Measurements from ENCODE around the gene TMEM245. TPM values are rescaled to one million over a fixed set of nuclear protein-coding genes. Genes with fewer than 3 reads are reported as not detected.
"Not testable (repeated sequence)": the region's sequence is repeated elsewhere in the genome, so short reads cannot be mapped to it uniquely, and the experiment has no call there.

TMEM245 gene
- total RNA-seq, 1 donor from 2014 or later = 36.9 TPM

DNA sequence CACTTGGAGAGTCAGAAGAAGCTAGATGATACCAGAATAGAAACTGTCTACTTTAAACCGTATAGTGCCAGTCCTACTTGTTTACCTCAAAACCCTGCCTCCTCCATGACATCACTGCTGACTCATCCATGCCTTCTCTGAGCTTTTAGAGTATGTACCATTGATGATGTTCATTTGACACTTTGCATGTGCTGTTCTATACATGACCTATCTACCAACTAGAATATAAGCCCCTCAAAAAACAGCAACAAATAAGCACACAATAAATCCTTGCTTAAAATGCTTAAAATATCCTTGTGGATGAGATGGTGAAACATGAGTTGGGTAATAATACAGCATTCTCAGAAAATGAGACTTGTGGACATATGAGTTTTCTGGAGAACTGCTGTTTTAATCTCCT lies 109.0 kb downstream of the TMEM245 start:
- peak; percentile 55 for DNase-seq (ENCODE audit: extremely low read depth, low read depth, low spot score)

DNA sequence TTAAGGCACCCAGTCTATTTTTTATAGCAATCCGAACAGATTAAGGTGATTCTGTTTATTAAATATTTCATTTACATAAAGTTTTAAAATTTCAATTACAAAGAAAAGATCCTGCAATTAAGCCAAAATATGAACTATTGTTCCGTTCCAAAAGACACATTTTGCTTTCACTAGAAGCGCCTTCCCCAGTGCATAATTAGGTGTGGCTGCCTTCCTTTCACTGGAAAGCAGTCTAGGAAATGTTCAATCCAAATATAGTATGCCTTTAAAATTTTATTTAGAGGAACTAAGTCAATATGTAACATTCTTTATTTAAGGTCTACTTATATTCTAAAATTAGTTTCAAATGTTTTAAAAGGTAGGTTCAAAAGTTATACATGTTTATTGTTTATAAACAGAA lies 114.1 kb downstream of the TMEM245 start:
- no peak for DNase-seq (ENCODE audit: extremely low read depth, low read depth, low spot score)

DNA sequence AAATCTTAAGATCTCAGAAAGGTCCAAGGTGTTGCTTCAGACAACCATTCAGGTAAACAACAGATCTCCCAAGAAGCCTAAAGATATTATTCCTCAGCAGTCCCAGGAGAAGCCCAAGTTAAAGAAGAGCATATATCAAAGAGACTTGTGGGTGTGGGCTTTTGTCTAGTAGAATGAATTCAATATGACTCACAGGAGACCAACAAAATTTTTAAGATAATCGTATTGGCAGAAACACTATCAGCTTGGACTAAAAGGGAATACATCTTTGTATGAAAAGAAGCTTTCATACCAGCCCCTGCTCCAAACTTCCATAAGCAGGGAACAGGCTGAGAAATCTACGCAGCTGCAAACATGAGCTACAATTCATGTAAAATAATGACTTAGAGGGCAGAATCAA lies 116.6 kb downstream of the TMEM245 start:
- DNase-seq (ENCODE audit: extremely low read depth, low read depth, low spot score) = no peak

DNA sequence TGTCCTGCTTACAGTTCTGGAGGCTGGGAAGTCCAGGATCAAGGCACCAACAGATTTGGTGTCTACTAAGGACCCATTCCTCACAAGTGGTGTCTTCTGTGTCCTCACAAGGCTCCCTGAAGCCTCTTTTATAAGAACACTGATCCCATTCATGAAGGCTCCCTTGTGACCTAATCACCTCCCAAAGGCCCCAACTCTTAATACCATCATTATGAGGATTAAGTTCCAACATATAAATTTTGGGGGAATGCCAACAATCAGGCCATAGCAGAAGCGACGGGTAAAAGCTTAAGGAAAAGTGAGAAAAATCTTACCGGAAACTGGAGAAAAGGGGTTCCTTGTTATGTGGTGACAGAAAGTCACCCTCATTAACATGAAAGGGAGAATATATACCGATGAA lies 117.6 kb downstream of the TMEM245 start:
- DNase-seq (ENCODE audit: extremely low read depth, low read depth, low spot score) = no peak

DNA sequence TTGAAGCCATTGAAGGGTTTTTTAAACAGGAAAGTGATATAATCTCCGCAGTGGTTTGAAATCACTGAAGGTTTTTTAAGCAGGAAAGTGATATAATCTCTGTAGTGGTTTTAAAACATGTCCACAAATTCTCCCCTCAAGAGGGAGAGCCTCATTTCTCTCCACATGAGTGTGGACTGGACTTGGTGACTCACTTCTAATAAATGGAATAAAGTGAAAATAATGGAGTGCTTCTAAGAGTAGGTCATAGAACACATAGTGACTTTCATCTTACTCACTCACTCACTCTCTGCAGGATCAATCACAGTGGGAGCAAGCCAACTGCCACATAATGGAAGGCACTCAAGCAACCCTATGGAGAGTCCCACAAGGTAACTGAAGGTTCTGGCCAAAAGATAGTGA lies 118.5 kb downstream of the TMEM245 start:
- no peak for DNase-seq (ENCODE audit: extremely low read depth, low read depth, low spot score)

DNA sequence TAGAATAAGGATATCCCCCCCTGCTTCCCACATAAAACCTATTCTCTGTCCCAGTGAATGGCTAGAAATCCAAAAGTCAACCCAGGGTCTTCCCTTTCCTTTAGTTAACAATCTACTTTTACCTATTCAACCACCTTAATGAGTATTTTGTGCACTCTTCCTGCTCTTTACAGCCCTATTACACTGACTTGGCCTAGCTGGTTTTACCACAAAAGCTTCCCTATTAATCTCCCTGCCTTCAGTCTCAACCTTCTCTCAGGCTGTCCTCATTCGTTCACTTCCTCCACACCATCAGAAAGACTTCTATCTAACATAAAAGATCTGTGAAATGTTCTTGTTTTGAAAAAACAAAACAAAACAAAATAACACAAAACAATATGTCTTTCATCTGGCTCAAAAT lies 122.6 kb downstream of the TMEM245 start:
- no peak for DNase-seq (ENCODE audit: extremely low read depth, low read depth, low spot score)

DNA sequence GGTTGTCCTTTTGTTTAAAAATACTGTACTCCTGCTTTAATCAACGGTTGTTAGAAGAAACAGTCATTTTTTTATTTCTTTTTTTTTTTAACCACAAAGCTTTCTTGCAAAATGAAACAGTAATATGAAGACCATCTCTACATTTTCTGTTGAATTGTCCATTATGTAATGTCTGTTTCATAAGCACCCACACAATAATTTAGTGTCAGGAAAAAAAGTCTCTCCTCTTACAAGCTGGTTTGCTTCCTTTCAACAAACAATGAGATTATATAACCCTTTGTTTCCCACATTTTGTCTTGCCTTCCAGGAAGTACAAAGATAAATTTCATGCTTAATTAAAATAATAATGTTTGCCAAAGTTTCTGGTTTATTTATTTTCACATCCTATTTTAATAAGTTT lies 123.1 kb downstream of the TMEM245 start:
- DNase-seq (ENCODE audit: extremely low read depth, low read depth, low spot score) = no peak

DNA sequence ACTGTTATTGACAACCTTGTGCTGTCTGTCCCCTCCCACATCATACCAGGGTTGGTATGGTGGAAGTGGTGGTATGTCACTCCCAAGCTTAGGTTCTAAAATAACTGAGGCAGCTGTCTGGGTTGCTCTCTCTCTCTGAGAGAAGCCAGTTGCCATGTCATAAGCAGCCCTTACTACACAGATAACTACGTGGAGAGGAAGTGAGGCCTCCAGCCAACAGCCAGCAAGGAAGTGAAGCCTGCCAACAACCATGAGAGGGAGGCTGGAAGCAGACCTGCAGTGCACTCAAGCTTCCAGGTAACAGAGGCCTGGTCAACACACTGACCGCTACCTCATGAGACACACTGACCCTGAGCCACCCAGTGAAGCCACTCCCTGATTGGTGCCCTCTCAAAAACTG lies 125.1 kb downstream of the TMEM245 start:
- DNase-seq (ENCODE audit: extremely low read depth, low read depth, low spot score) = peak; percentile 69

DNA sequence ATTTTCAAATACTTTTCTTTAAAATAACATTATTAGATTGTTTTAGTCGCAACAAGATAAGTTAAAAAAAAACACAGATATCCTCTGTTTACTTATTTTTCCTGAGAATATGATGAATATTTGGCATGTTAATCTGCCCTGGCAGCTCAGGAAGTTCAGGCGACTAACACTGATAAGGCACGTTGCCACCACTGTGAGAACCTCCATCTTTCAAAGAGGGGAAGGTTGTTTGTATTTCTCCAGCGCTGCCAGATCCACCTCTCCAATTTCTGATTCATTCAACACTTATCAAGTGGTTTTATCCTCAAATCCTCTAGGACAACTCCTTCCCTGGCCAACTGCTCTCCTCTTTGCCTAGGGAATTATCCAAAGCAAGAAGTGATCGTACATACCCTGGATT lies 128.3 kb downstream of the TMEM245 start:
- DNase-seq (ENCODE audit: extremely low read depth, low read depth, low spot score) = peak; percentile 51

DNA sequence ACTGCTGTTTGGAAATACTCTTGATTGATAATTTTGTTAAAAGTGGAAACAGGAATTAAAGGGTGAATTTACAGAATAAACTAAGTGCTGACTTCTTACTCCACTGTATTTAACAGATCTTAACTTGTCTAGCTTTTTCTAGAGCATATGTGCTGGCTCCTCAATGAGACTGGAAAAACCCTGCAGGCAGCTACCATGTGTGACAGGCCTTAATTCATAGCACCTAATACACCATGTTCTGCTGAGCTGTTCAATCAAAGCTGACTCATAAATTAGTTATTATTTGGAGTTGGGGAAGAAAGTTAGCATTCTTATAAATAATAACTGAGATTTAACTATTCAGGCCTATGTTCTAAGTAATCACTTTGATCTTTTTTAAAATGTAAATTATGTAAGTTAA lies 135.9 kb downstream of the TMEM245 start:
- no peak for DNase-seq (ENCODE audit: extremely low read depth, low read depth, low spot score)

DNA sequence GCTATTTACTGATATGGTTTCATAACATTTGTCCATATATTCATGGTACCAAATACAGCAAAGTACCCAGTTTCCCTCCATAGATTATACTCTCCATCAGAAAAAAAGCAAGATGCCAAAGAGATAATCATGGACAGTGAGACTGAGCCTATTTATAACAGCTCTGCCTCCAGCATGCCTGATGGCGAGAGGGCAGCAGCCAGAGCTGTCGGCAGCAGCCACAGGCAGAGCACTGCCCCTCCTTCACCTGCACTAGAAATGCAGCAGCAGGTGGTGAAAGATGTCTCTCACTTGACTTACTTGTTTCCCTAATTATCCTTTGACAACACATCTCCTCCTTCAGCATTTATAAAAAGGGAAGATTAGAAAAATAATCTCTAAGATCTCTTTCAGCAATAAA lies 138.9 kb downstream of the TMEM245 start:
- DNase-seq (ENCODE audit: extremely low read depth, low read depth, low spot score) = no peak

DNA sequence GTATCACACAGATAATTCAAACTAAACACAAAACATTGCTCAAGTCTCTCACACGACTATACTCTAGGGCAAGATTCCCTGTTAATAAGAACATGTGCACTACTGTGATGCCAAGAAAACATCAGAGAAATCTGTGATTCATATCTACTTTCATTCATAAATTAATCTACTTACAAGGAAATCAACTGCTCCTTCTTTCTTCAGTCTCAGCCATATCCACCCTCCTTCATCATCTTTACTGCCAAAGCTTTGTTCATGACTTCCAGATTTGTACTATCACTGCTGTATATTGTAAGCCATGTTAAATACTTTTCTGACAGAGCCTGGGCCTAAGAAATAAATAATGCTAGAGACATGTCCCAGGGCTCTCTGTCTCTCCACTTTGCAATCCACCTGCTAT lies 141.5 kb downstream of the TMEM245 start:
- no peak for DNase-seq (ENCODE audit: extremely low read depth, low read depth, low spot score)

DNA sequence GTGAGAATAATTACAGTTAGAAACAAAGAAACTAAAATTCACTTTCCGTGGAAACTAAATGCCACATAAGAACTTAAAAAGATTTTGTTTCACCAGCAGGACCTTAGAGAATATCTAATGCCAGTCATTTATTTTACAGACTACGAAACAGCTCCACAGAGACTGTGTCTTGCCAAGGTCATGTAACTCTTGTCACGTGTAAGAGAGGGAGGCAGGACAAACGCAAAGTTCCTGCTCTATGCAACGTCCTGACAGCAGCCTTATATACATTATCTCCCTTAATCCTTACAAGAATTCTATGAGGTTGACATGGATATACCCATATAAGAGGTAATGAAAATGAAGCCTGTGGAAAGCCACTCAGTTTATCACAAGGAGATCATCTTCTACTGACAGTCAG lies 145.9 kb downstream of the TMEM245 start:
- no peak for DNase-seq (ENCODE audit: extremely low read depth, low read depth, low spot score)

DNA sequence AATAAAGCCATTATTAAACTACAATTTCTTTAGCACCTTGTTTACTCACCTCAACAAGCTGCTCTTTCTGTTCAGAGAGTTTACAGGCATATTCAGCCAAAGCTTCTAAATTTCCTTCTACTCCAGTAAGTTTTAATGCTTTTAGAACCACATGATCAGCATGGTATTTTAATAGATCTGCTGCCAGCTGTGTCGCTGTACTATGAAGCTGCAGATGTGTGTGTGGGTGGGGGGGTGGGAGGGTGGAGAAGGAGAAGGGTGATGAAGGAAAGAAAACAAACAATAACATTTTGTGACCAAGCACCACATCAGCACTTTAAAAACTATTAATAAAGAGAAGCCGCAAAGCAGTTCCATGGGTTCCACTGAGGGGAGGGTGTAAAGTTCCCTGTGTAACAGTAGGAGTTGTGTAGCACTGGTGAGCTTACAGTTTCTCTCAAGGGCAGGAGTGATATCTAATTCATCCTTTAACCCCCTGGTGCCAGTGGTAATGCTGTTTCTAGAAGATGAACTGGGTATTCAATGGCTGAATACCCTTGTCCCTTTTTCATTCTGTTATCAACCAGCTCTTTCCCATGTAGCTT lies 147.0 kb downstream of the TMEM245 start:
- no peak for DNase-seq (ENCODE audit: extremely low read depth, low read depth, low spot score)

DNA sequence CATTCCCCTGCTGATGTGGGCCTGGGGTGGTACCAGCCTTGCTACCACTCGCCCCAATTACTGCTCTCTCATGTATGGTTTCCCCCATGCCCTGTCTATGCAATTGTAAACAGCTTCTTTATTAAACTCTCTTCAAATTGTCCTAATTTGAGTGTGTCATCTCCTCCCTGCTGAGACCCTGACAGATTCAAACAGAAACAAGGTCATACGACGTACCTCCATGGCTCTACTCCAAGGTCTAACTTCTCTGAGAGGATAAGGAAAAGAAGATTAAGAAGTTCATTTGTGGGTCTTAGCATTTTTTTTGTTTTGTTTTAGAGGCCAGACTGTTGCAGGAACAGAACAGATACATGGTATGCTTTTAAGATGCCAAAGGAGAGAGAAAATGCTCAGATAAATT lies 147.6 kb downstream of the TMEM245 start:
- DNase-seq (ENCODE audit: extremely low read depth, low read depth, low spot score) = no peak

DNA sequence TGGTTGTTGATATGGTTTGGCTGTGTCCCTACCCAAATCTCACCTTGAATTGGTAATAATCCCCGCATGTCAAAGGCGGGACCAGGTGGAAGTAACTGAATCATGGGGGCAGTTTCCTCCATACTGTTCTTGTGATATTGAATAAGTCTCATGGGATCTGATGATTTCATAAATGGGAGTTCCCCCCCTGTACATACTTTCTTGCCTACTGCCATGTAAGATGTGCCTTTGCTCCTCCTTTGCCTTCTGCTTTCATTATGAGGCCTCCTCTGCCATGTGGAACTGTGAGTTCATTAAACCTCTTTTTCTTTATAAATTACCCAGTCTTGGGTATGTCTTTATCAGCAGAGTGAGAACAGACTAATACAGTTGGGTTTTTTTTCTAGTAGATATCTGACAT lies 148.4 kb downstream of the TMEM245 start:
- DNase-seq (ENCODE audit: extremely low read depth, low read depth, low spot score) = not testable (repeated sequence)

DNA sequence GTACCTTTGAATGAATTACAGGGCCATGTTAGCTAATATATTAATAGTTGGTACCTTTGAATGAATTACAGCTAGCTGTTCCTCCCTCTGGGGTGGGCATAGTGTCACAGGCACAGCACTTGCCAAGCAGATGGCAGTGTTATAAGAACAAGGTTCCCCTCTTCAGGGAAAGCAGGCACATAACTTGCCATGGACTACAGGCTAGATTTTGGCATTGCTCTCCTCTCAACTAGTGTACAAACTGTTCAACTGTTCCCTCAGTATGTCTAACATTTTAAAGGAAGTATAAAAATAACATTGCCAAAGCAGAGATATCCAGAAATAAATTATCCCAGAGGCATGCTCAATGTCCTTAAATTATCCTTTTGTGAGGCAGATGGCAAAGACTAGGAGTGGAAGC lies 151.8 kb downstream of the TMEM245 start:
- no peak for DNase-seq (ENCODE audit: extremely low read depth, low read depth, low spot score)

Other genes with a start within 250 kb of the TMEM245 start
- 18.2 and 21.1 TPM in 2 replicates for gene ELP1, start 185.8 kb downstream of the TMEM245 start, total RNA-seq
- 7.7 and 14.3 TPM in 2 replicates for gene ABITRAM, start 185.5 kb downstream of the TMEM245 start, total RNA-seq
- gene CTNNAL1, start 106.4 kb downstream of the TMEM245 start, total RNA-seq = 44.9 and 50.6 TPM in 2 replicates
- gene FRRS1L, start 47.3 kb upstream of the TMEM245 start, total RNA-seq = 0.10 and 0.35 TPM in 2 replicates
- 0.88 and 1.8 TPM in 2 replicates for gene EPB41L4B, start 201.1 kb upstream of the TMEM245 start, total RNA-seq